ENCODE data around the gene SPINK8. TPM values are rescaled to one million over a fixed set of nuclear protein-coding genes. Genes with fewer than 3 reads are reported as not detected.

Gene SPINK8
- total RNA-seq, 1 experiment from 2014 or later, result not detected

DNA sequence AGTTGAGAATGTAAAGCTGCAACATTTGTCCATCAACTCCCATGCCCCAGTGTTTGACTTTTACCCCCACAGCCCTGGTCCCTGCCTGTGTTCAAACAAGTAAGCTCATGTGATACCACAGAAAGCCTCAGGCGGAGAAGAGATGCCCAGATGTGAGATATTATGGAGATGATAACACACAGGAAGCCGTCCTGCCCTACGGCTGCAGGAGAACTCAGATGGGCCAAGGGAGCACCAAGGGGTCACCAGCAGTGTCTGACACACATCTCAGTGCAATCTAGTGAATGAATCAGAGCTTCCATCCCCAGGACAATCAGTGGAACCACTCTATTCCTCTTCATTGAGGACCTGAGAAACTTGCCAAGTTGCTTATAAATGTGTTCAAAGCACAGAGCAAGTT is 14.0 kb upstream of the SPINK8 start:
- TF ChIP-seq, protein P1, sequence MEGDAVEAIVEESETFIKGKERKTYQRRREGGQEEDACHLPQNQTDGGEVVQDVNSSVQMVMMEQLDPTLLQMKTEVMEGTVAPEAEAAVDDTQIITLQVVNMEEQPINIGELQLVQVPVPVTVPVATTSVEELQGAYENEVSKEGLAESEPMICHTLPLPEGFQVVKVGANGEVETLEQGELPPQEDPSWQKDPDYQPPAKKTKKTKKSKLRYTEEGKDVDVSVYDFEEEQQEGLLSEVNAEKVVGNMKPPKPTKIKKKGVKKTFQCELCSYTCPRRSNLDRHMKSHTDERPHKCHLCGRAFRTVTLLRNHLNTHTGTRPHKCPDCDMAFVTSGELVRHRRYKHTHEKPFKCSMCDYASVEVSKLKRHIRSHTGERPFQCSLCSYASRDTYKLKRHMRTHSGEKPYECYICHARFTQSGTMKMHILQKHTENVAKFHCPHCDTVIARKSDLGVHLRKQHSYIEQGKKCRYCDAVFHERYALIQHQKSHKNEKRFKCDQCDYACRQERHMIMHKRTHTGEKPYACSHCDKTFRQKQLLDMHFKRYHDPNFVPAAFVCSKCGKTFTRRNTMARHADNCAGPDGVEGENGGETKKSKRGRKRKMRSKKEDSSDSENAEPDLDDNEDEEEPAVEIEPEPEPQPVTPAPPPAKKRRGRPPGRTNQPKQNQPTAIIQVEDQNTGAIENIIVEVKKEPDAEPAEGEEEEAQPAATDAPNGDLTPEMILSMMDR (conservative IDR thresholded peaks at IDR 0.05), result no peak
- no CpG with 5 or more reads among the region's 3 CpGs for WGBS (ENCODE audit: extremely low coverage, insufficient read length, low lambda C conversion rate)
- Mint-ChIP-seq H3K27ac (peak overlapping the region in 1 of 3 experiments; percentile 36; a peak in 1 of 7 replicates), H3K4me3 (no peak overlapping the region), H3K27me3 (ENCODE audit: low read depth) (peaks cover 35% of the 10 kb centered on the region), H3K9me3 (no peaks in the 10 kb centered on the region), H3K36me3 (ENCODE audit: insufficient read depth in 1 of 3, low read depth in 3 of 3) (no peaks in the 10 kb centered on the region), H3K4me1 (no peaks in the 10 kb centered on the region)
- no peaks in the 10 kb centered on the region for H3K4me1 ChIP-seq (ENCODE audit: insufficient read depth, low read length)
- no peak overlapping the region for H3K4me2 ChIP-seq (ENCODE audit: insufficient read depth, insufficient read length, low read length)
- no peak overlapping the region for H3K14ac ChIP-seq (ENCODE audit: insufficient read depth, low read length)
- no peaks in the 10 kb centered on the region for H3K23me2 ChIP-seq (ENCODE audit: insufficient read length, low read depth, low read length, poor library complexity, severe bottlenecking)
- no peak overlapping the region for H2BK15ac ChIP-seq (ENCODE audit: low read depth, low read length)
- H4K8ac ChIP-seq (replicated peaks; ENCODE audit: insufficient read length, low read depth, low read length), result no peak overlapping the region
- H3K18ac ChIP-seq (ENCODE audit: insufficient read length, low read depth, low read length), result no peak overlapping the region
- H3K4ac ChIP-seq (ENCODE audit: low read depth, low read length), result no peak overlapping the region
- H3K23ac ChIP-seq (ENCODE audit: insufficient read length, low read depth, low read length), result no peak overlapping the region
- H3K79me1 ChIP-seq (ENCODE audit: insufficient read depth, low read depth, low read length, poor library complexity, severe bottlenecking), result no peaks in the 10 kb centered on the region
- DNase-seq, result no peak
- H4K5ac ChIP-seq (ENCODE audit: insufficient read length, low read depth, low read length), result no peak overlapping the region
- no peak overlapping the region for H2BK5ac ChIP-seq (ENCODE audit: insufficient read length, low read length)
- no peak overlapping the region for H2AK5ac ChIP-seq (ENCODE audit: insufficient read length, low read length)
- no peaks in the 10 kb centered on the region for H3K27me3 ChIP-seq (ENCODE audit: insufficient read depth, low read length)
- no peak overlapping the region for H2BK120ac ChIP-seq (ENCODE audit: low read depth, low read length, poor library complexity, severe bottlenecking)
- no peak overlapping the region for H3K9ac ChIP-seq (ENCODE audit: extremely low read depth, insufficient read length, low read length)
- no peaks in the 10 kb centered on the region for H3K79me2 ChIP-seq (ENCODE audit: insufficient read depth, low read length)
- H3K9me3 ChIP-seq (ENCODE audit: control insufficient read depth, low read depth, low read length), result no peaks in the 10 kb centered on the region
- H2BK12ac ChIP-seq (ENCODE audit: insufficient read length, low read depth, low read length), result no peak overlapping the region
- no peak overlapping the region for H3K27ac ChIP-seq (ENCODE audit: insufficient read length, low read depth, low read length)
- H2BK20ac ChIP-seq (ENCODE audit: low read depth, low read length, poor library complexity, severe bottlenecking), result no peak overlapping the region
- H2AFZ ChIP-seq (ENCODE audit: low read length), result no peak overlapping the region
- H4K91ac ChIP-seq (ENCODE audit: insufficient read length, low read depth, low read length), result no peak overlapping the region
- no peak overlapping the region for H3K56ac ChIP-seq (ENCODE audit: insufficient read length, low read depth, low read length)
- no peaks in the 10 kb centered on the region for H4K20me1 ChIP-seq (ENCODE audit: control insufficient read depth, insufficient read depth, insufficient read length)
- no peak overlapping the region for H3T11ph ChIP-seq (ENCODE audit: low read length)
